GM10266 (cell line): ENCODE measurements around the gene PIGB.

ENCODE experiments used
- DNase-seq: peaks from one replicate; pipeline ENCODE4 v3.0.0; 2012; ENCODE audit errors: extremely low spot score
- CTCF ChIP-seq: IDR thresholded peaks from 2 replicates; pipeline ENCODE4 v1.5.1; 2012; ENCODE audit warnings: mild to moderate bottlenecking, low read depth; ENCODE audit not compliant: control insufficient read depth, insufficient read depth; ENCODE audit errors: missing control alignments

The PIGB gene

GRCh38 chr15:55318588-55319494 lies at the start of gene PIGB, which contains the start of gene PIGBOS1:
TSS of gene PIGB (plus strand) at chr15:55319222. CDS start at chr15:55319251, 29 bp downstream.
TSS of gene PIGBOS1 (minus strand) at chr15:55319123. CDS start at chr15:55317792, 1,331 bp downstream.
- no peak for TF ChIP-seq CTCF
- peak; percentile 78 for DNase-seq

- no peak for DNase-seq
- no peak for TF ChIP-seq CTCF
These were observed 48.7 kb upstream of the PIGB start for GRCh38 chr15:55270291-55270690.

GRCh38 chr15:55276324-55276723 lies 42.7 kb upstream of the PIGB start:
- no peak for TF ChIP-seq CTCF
- DNase-seq: no peak

- TF ChIP-seq CTCF: no peak
- DNase-seq: peak; percentile 62
These were observed 41.9 kb upstream of the PIGB start for GRCh38 chr15:55277116-55277564.

- no peak for DNase-seq
- TF ChIP-seq CTCF: no peak
These were observed 41.3 kb upstream of the PIGB start for GRCh38 chr15:55277715-55278114.

GRCh38 chr15:55279100-55279745 lies 39.8 kb upstream of the PIGB start:
- TF ChIP-seq CTCF: no peak
- no peak for DNase-seq
